KMS-11 (cell line): ENCODE data around the gene NOCT.

ENCODE experiments used
- H2AFZ ChIP-seq: fragments of 200-600 bp; sonication (generic); 2 replicates; pipeline ENCODE4 v1.6.1; 2016; ENCODE audit warnings: antibody characterized with exemption, mixed run types, low read depth
- H3K27ac ChIP-seq: fragments of 200-600 bp; sonication (generic); 2 replicates; pipeline ENCODE4 v1.6.1; 2016; ENCODE audit warnings: mild to moderate bottlenecking, mixed run types
- H3K27me3 ChIP-seq: fragments of 200-600 bp; sonication (generic); 2 replicates; pipeline ENCODE4 v1.6.1; 2017; ENCODE audit warnings: mild to moderate bottlenecking, low read depth, mixed run types, moderate library complexity; ENCODE audit not compliant: insufficient read depth
- H3K36me3 ChIP-seq: fragments of 200-600 bp; sonication (generic); 2 replicates; pipeline ENCODE4 v1.6.1; 2017; ENCODE audit warnings: mild to moderate bottlenecking, mixed run types; ENCODE audit not compliant: insufficient read depth
- H3K4me1 ChIP-seq: fragments of 200-600 bp; sonication (generic); 2 replicates; pipeline ENCODE4 v1.6.1; 2016; ENCODE audit warnings: mild to moderate bottlenecking, low read depth, mixed run types; ENCODE audit not compliant: poor library complexity, severe bottlenecking
- H3K4me2 ChIP-seq: fragments of 200-600 bp; sonication (generic); 2 replicates; pipeline ENCODE4 v1.7.0; 2016; ENCODE audit warnings: mild to moderate bottlenecking, mixed run types
- H3K4me3 ChIP-seq: fragments of 200-600 bp; sonication (generic); IDR thresholded peaks from 2 replicates; pipeline ENCODE4 v1.6.1; 2017; ENCODE audit warnings: low read depth, low read length, mixed read lengths; ENCODE audit not compliant: insufficient read depth
- H3K79me2 ChIP-seq: fragments of 200-600 bp; sonication (generic); 2 replicates; pipeline ENCODE4 v1.6.1; 2016; ENCODE audit warnings: low read depth, mixed run types; ENCODE audit not compliant: insufficient read depth
- H3K9ac ChIP-seq: fragments of 200-600 bp; sonication (generic); 2 replicates; pipeline ENCODE4 v1.6.1; 2016; ENCODE audit warnings: mild to moderate bottlenecking, mixed run types
- H4K20me1 ChIP-seq: fragments of 200-600 bp; sonication (generic); 2 replicates; pipeline ENCODE4 v1.6.1; 2016; ENCODE audit warnings: mild to moderate bottlenecking, mixed run types; ENCODE audit not compliant: insufficient read depth
- TF ChIP-seq, protein P1 (sequence below): fragments of 200-600 bp; sonication (generic); conservative IDR thresholded peaks from 2 replicates; pipeline ENCODE4 v1.6.1; 2017; ENCODE audit warnings: low read depth, mild to moderate bottlenecking, antibody characterized with exemption, low read length, moderate library complexity, mixed read lengths

Gene NOCT

DNA sequence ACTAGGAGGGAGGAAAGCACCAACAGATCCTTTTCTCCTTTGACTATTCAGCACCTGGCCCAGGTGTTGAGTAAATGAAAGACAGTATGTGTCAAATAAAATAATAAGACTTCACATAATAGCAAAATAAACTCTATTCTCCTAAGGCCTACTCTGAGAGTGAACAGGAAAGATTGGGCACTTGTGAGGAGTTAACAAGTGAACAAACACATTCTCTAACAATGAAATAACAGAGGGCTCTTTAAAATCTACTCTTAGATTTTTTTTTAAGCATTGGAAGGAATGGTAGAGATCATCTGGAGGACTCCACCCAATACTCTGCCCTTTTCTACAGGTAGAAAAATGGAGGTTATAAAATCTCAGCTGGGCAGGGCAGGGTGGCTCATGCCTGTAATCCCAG, 39.1 kb upstream of the NOCT start:
- TF ChIP-seq, protein P1, sequence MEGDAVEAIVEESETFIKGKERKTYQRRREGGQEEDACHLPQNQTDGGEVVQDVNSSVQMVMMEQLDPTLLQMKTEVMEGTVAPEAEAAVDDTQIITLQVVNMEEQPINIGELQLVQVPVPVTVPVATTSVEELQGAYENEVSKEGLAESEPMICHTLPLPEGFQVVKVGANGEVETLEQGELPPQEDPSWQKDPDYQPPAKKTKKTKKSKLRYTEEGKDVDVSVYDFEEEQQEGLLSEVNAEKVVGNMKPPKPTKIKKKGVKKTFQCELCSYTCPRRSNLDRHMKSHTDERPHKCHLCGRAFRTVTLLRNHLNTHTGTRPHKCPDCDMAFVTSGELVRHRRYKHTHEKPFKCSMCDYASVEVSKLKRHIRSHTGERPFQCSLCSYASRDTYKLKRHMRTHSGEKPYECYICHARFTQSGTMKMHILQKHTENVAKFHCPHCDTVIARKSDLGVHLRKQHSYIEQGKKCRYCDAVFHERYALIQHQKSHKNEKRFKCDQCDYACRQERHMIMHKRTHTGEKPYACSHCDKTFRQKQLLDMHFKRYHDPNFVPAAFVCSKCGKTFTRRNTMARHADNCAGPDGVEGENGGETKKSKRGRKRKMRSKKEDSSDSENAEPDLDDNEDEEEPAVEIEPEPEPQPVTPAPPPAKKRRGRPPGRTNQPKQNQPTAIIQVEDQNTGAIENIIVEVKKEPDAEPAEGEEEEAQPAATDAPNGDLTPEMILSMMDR = no peak
- Histone ChIP-seq H2AFZ (no peak overlapping the region), H3K27me3 (no peaks in the 10 kb centered on the region), H3K79me2 (no peaks in the 10 kb centered on the region), H3K4me1 (no peaks in the 10 kb centered on the region), H3K36me3 (no peaks in the 10 kb centered on the region), H3K27ac (no peak overlapping the region), H3K4me2 (no peak overlapping the region), H4K20me1 (no peaks in the 10 kb centered on the region), H3K9ac (no peak overlapping the region), H3K4me3 (no peak overlapping the region)

DNA sequence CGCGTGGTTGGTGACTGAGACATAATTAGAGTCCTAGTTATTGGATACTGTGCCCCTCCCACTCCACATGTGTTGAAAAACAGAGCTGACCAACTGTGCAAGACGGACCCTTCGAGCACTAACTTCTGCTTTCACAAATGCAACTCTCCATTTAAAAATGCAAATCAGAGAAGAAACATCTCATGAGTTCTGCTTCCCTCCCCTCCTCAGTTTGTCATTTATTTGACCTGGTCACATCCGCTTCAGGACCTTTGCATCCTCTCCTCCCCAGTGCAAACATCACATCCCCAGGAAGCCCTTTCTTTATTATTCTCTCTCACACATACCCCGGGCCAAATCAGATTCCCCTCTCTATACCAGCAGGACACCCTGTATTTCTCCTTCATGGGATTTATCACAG, 38.1 kb upstream of the NOCT start:
- H3K4me2 ChIP-seq = no peak overlapping the region
- H3K27me3 ChIP-seq = no peaks in the 10 kb centered on the region
- H3K79me2 ChIP-seq = no peaks in the 10 kb centered on the region
- H2AFZ ChIP-seq = no peak overlapping the region
- no peaks in the 10 kb centered on the region for H3K36me3 ChIP-seq
- H3K27ac ChIP-seq = no peak overlapping the region
- TF ChIP-seq, protein P1 = no peak
- H3K4me3 ChIP-seq = no peak overlapping the region
- no peaks in the 10 kb centered on the region for H4K20me1 ChIP-seq
- H3K9ac ChIP-seq = no peak overlapping the region
- H3K4me1 ChIP-seq = no peaks in the 10 kb centered on the region

DNA sequence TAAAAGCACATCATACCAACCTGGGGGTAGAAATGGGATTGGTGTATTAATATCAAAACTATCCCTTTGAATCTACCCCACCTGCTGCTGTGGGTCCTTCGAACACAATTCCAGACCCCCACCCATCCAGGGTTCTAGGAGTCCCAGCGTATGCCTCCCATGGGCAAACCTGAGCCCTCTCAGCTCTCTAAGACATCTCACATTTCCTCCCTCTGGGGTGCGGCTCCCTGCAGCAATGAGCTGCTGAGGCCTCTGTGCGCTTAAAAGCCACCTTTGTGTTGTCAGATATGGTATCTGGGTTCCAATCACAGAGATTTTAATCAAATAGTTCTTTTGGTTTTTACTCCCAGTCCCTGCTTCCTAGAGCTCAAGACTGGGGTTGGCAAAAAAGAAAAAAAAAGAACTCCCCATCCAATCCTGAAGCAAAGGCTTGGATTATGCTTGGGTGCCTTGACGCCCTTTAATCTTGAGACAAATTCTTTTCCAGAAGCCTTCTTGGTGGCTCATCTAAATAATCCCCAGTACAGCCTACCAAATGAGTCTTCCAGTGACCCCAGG, 37.5 kb upstream of the NOCT start:
- Histone ChIP-seq H3K4me3 (no peak overlapping the region), H3K36me3 (no peaks in the 10 kb centered on the region), H3K4me2 (no peak overlapping the region), H3K4me1 (no peaks in the 10 kb centered on the region), H3K27me3 (no peaks in the 10 kb centered on the region), H2AFZ (no peak overlapping the region), H3K79me2 (no peaks in the 10 kb centered on the region), H3K27ac (no peak overlapping the region), H3K9ac (no peak overlapping the region), H4K20me1 (no peaks in the 10 kb centered on the region)
- TF ChIP-seq, protein P1 = no peak

DNA sequence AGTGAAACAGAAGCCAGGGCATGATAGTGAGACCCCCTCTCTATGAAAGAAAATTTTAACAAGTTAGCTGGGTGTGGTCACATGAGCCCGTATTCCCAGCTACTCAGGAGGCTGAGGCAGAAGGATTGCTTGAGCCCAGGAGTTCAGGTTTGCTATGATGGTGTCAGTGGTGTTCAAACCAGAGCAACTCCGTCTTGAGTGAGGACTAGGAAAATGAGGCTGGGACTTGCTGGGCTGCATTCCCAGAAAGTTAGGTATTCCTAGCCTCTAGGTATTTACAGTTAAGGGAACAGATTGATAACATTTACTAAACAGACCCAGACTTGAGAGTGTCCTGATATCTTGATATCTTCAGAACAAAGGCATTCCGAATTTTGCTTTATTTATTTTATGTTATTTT, 37.0 kb upstream of the NOCT start:
- Histone ChIP-seq H3K4me3 (no peak overlapping the region), H3K36me3 (no peaks in the 10 kb centered on the region), H3K27ac (no peak overlapping the region), H3K27me3 (no peaks in the 10 kb centered on the region), H4K20me1 (no peaks in the 10 kb centered on the region), H2AFZ (no peak overlapping the region), H3K4me1 (no peaks in the 10 kb centered on the region), H3K4me2 (no peak overlapping the region), H3K9ac (no peak overlapping the region), H3K79me2 (no peaks in the 10 kb centered on the region)
- TF ChIP-seq, protein P1 = no peak
